ENCODE measurements around the gene OSGEP.

OSGEP gene

GRCh38 chr14:20441461-20441860, 13.2 kb downstream of the OSGEP start:
- ChIA-PET CTCF (no interaction called here), POLR2A (interaction anchor here (0.8 to 1.9 kb wide), 2 partner anchors 13 to 28 kb away, joined by 3 to 11 read pairs; partner anchors contain the start of genes APEX1 and OSGEP)
- no peak for DNase-seq (ENCODE audit: extremely low spot score)
- no peak for TF ChIP-seq ELF4 (IDR thresholded peaks at IDR 0.05)
- no peak for TF ChIP-seq PKNOX1 (IDR thresholded peaks at IDR 0.05)
- no peak for TF ChIP-seq SUZ12 (IDR thresholded peaks at IDR 0.05)
- no peak for TF ChIP-seq BHLHE40 (IDR thresholded peaks at IDR 0.05; ENCODE audit: borderline replicate concordance)
- TF ChIP-seq L3MBTL2 (conservative IDR thresholded peaks at IDR 0.05): no peak
- TF ChIP-seq FOXK2 (IDR thresholded peaks at IDR 0.05): no peak
- no peak for TF ChIP-seq NFRKB (IDR thresholded peaks at IDR 0.05)
- TF ChIP-seq ARNT (IDR thresholded peaks at IDR 0.05): no peak
- TF ChIP-seq SP1 (IDR thresholded peaks at IDR 0.05): no peak
- no peak for TF ChIP-seq FOXM1 (IDR thresholded peaks at IDR 0.05; ENCODE audit: borderline replicate concordance)
- no peak for TF ChIP-seq HDGF (IDR thresholded peaks at IDR 0.05; ENCODE audit: borderline replicate concordance)
- TF ChIP-seq FOXA1 (IDR thresholded peaks at IDR 0.05): no peak
- no peak for TF ChIP-seq TARDBP (IDR thresholded peaks at IDR 0.05)
- TF ChIP-seq CTBP1 (IDR thresholded peaks at IDR 0.05; ENCODE audit: borderline replicate concordance): no peak
- TF ChIP-seq ZNF384 (IDR thresholded peaks at IDR 0.05): no peak

DNA sequence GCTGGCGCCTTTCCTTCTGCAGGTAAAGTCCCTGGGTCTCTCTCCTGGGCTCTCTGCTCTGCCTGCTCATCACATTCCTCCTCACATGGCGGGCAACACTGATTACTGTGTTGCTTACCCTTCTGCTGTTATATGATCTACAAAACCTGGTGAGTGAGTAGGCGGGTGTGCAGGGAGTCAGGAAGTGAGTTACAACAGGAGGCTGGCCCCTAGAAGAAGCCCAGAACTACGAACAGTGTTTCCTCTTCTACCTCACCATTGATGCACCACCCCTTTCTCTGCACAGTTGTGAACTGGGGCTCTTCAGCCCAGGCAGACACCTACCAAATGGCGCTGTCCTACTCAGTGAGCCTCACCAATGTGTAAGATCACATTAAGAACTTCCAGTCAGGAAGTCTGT, 13.7 kb downstream of the OSGEP start:
- ChIA-PET POLR2A (interaction anchor here (1.0 to 1.9 kb wide), 2 partner anchors 14 to 29 kb away, joined by 3 to 11 read pairs; partner anchors contain the start of genes APEX1 and OSGEP), CTCF (no interaction called here)
- TF ChIP-seq HDGF (IDR thresholded peaks at IDR 0.05; ENCODE audit: borderline replicate concordance): no peak
- TF ChIP-seq FOXK2 (IDR thresholded peaks at IDR 0.05): no peak
- TF ChIP-seq LEF1 (IDR thresholded peaks at IDR 0.05; ENCODE audit: borderline replicate concordance): no peak
- TF ChIP-seq ZNF384 (IDR thresholded peaks at IDR 0.05): no peak
- no peak for TF ChIP-seq PKNOX1 (IDR thresholded peaks at IDR 0.05)
- TF ChIP-seq BHLHE40 (IDR thresholded peaks at IDR 0.05; ENCODE audit: borderline replicate concordance): no peak
- no peak for TF ChIP-seq L3MBTL2 (conservative IDR thresholded peaks at IDR 0.05)
- TF ChIP-seq SP1 (IDR thresholded peaks at IDR 0.05): no peak
- no peak for TF ChIP-seq CTBP1 (IDR thresholded peaks at IDR 0.05; ENCODE audit: borderline replicate concordance)
- no peak for TF ChIP-seq NFRKB (IDR thresholded peaks at IDR 0.05)
- TF ChIP-seq ELF4 (IDR thresholded peaks at IDR 0.05): no peak
- DNase-seq (ENCODE audit: extremely low spot score): no peak

- no peak for TF ChIP-seq HDGF (IDR thresholded peaks at IDR 0.05; ENCODE audit: borderline replicate concordance)
- no peak for TF ChIP-seq SP1 (IDR thresholded peaks at IDR 0.05)
- no peak for TF ChIP-seq FOXK2 (IDR thresholded peaks at IDR 0.05)
- no peak for TF ChIP-seq SUZ12 (IDR thresholded peaks at IDR 0.05)
- no peak for TF ChIP-seq FOXA1 (IDR thresholded peaks at IDR 0.05)
- TF ChIP-seq FOXM1 (IDR thresholded peaks at IDR 0.05; ENCODE audit: borderline replicate concordance): no peak
- no peak for TF ChIP-seq NFRKB (IDR thresholded peaks at IDR 0.05)
- TF ChIP-seq ELF4 (IDR thresholded peaks at IDR 0.05): no peak
- TF ChIP-seq BHLHE40 (IDR thresholded peaks at IDR 0.05; ENCODE audit: borderline replicate concordance): no peak
- no peak for TF ChIP-seq LEF1 (IDR thresholded peaks at IDR 0.05; ENCODE audit: borderline replicate concordance)
- TF ChIP-seq CTBP1 (IDR thresholded peaks at IDR 0.05; ENCODE audit: borderline replicate concordance): no peak
- TF ChIP-seq TARDBP (IDR thresholded peaks at IDR 0.05): no peak
- TF ChIP-seq ARNT (IDR thresholded peaks at IDR 0.05): no peak
- TF ChIP-seq L3MBTL2 (conservative IDR thresholded peaks at IDR 0.05): no peak
- no peak for TF ChIP-seq PKNOX1 (IDR thresholded peaks at IDR 0.05)
- no peak for TF ChIP-seq ZNF384 (IDR thresholded peaks at IDR 0.05)
- ChIA-PET CTCF (no interaction called here), POLR2A (interaction anchor here (1.0 kb wide), 1 partner anchor 29 kb away, joined by 3 read pairs; no protein-coding TSS in a partner anchor)
- no peak for DNase-seq (ENCODE audit: extremely low spot score)
Observed at GRCh38 chr14:20440465-20440864, 14.1 kb downstream of the OSGEP start.

DNA sequence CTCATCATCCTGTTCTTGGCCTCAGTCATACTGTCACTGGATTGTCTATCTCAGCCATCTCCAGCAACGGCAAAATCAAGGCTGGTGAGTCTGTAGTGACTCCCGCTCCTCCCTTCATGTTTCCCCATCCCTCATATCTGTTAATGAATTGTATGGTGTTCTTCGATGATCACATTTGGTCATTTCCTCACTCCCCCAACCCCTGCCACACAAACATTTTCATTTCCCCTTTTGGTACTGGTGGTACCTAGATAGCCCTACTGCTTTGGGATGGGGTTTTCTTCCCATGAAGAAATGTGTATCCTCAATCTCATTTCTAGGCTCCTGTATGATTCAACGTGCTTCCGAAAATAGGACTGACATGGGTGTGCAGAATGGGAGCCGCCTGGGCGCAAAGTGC, 15.9 kb downstream of the OSGEP start:
- no peak for TF ChIP-seq SUZ12 (IDR thresholded peaks at IDR 0.05)
- no peak for TF ChIP-seq ZNF384 (IDR thresholded peaks at IDR 0.05)
- no peak for TF ChIP-seq PKNOX1 (IDR thresholded peaks at IDR 0.05)
- TF ChIP-seq LEF1 (IDR thresholded peaks at IDR 0.05; ENCODE audit: borderline replicate concordance): no peak
- TF ChIP-seq TARDBP (IDR thresholded peaks at IDR 0.05): no peak
- no peak for TF ChIP-seq NFRKB (IDR thresholded peaks at IDR 0.05)
- TF ChIP-seq CTBP1 (IDR thresholded peaks at IDR 0.05; ENCODE audit: borderline replicate concordance): no peak
- no peak for TF ChIP-seq ARNT (IDR thresholded peaks at IDR 0.05)
- no peak for TF ChIP-seq BHLHE40 (IDR thresholded peaks at IDR 0.05; ENCODE audit: borderline replicate concordance)
- no peak for TF ChIP-seq L3MBTL2 (conservative IDR thresholded peaks at IDR 0.05)
- no peak for TF ChIP-seq SP1 (IDR thresholded peaks at IDR 0.05)
- no peak for TF ChIP-seq ELF4 (IDR thresholded peaks at IDR 0.05)
- no peak for TF ChIP-seq FOXA1 (IDR thresholded peaks at IDR 0.05)
- no peak for TF ChIP-seq HDGF (IDR thresholded peaks at IDR 0.05; ENCODE audit: borderline replicate concordance)
- TF ChIP-seq FOXK2 (IDR thresholded peaks at IDR 0.05): no peak
- TF ChIP-seq FOXM1 (IDR thresholded peaks at IDR 0.05; ENCODE audit: borderline replicate concordance): no peak
- POLR2A ChIA-PET: interaction anchor here (1.1 kb wide), 1 partner anchor 16 kb away, joined by 3 read pairs; the partner anchor contains the start of genes APEX1 and OSGEP
- CTCF ChIA-PET: no interaction called here
- DNase-seq (ENCODE audit: extremely low spot score): no peak

DNA sequence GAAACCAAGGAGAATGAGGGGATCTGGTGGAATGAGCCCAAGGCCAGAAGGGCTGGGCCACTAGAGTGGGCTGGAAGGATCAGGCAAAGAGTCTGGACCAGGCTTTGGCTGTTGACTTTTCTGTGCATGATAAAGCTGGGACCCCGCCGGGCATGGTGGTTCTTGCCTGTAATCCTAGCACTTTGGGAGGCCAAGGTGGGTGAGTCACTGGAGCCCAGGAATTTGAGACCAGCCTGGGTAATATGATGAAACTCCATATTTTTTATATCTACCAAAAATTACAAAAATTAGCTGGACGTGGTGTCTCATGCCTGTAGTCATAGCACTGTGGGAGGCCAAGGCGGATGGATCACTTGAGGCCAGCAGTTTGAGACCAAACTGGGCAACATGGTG, 18.3 kb downstream of the OSGEP start:
- ChIA-PET CTCF (no interaction called here), POLR2A (interaction anchor here (3.8 kb wide), 1 partner anchor 19 kb away, joined by 12 read pairs; the partner anchor contains the start of genes APEX1 and OSGEP)
- DNase-seq (ENCODE audit: extremely low spot score): no peak
- TF ChIP-seq FOXM1 (IDR thresholded peaks at IDR 0.05; ENCODE audit: borderline replicate concordance) (no peak), PKNOX1 (IDR thresholded peaks at IDR 0.05) (no peak)
